ENCODE data around the gene SMIM44.

- TF ChIP-seq CTCF (conservative IDR thresholded peaks at IDR 0.05), result no peak
- TF ChIP-seq ZFX (IDR thresholded peaks at IDR 0.05), result no peak
These were observed 16.6 kb upstream of the SMIM44 start for GRCh38 chr19:3499738-3500428.

All from C4-2B (cell line).